Nephron (organoid): Measurements from ENCODE around the gene ANAPC5.

ENCODE experiments used
- H3K27ac Mint-ChIP-seq, 3 experiments: 2 replicates each; pipeline ENCODE4 v1.8.0; 2020; ENCODE audit warnings: mixed read lengths in 3 of 3, mild to moderate bottlenecking in 2 of 3, moderate library complexity in 1 of 3
- H3K27me3 Mint-ChIP-seq: 2 replicates; pipeline ENCODE4 v1.8.0; 2021; ENCODE audit warnings: low read depth, mild to moderate bottlenecking, moderate library complexity, mixed read lengths
- H3K36me3 Mint-ChIP-seq: 2 replicates; pipeline ENCODE4 v1.8.0; 2020; ENCODE audit warnings: low read depth, mixed read lengths
- H3K4me1 Mint-ChIP-seq: 2 replicates; pipeline ENCODE4 v1.8.0; 2020; ENCODE audit warnings: mixed read lengths
- H3K4me3 Mint-ChIP-seq, 3 experiments: 2 replicates each; pipeline ENCODE4 v1.8.0; 2020; ENCODE audit warnings: mild to moderate bottlenecking in 3 of 3, mixed read lengths in 3 of 3, moderate library complexity in 2 of 3
- H3K9me3 Mint-ChIP-seq: 2 replicates; pipeline ENCODE4 v1.8.0; 2020; ENCODE audit warnings: mixed read lengths
- TF ChIP-seq, protein P1 (sequence below), 3 experiments: fragments of 200-600 bp; sonication (generic); IDR thresholded peaks; one replicate each; pipeline ENCODE4 v1.5.0; 2021; ENCODE audit warnings: antibody characterized with exemption in 3 of 3; ENCODE audit not compliant: unreplicated experiment in 3 of 3

ANAPC5 gene

DNA sequence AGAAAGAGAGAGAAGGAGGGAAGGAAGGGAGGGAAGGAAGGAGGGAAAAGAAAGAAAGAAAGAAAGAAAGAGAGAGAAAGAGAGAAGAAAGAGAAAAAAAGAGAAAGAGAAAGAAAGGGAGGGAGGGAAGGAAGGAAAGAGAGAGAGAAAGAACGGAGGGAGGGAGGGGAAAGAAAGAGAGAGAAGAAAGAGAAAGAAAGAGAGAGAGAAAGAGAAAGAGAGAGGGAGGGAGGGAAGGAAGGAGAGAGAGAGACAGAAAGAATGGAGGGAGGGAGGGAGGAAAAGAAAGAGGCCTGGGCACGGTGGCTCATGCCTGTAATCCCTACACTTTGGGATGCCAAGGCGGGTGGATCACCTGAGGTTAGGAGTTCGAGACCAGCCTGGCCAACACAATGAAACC lies 5.1 kb upstream of the ANAPC5 start:
- no peaks in the 10 kb centered on the region for H3K9me3 Mint-ChIP-seq
- TF ChIP-seq, protein P1, sequence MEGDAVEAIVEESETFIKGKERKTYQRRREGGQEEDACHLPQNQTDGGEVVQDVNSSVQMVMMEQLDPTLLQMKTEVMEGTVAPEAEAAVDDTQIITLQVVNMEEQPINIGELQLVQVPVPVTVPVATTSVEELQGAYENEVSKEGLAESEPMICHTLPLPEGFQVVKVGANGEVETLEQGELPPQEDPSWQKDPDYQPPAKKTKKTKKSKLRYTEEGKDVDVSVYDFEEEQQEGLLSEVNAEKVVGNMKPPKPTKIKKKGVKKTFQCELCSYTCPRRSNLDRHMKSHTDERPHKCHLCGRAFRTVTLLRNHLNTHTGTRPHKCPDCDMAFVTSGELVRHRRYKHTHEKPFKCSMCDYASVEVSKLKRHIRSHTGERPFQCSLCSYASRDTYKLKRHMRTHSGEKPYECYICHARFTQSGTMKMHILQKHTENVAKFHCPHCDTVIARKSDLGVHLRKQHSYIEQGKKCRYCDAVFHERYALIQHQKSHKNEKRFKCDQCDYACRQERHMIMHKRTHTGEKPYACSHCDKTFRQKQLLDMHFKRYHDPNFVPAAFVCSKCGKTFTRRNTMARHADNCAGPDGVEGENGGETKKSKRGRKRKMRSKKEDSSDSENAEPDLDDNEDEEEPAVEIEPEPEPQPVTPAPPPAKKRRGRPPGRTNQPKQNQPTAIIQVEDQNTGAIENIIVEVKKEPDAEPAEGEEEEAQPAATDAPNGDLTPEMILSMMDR (IDR thresholded peaks at IDR 0.05; ENCODE audit: unreplicated experiment in 3 of 3), result no peak
- no peak overlapping the region for H3K4me3 Mint-ChIP-seq
- H3K4me1 Mint-ChIP-seq, result peaks cover 5% of the 10 kb centered on the region
- H3K27ac Mint-ChIP-seq, result no peak overlapping the region
- H3K27me3 Mint-ChIP-seq, result peaks cover 3% of the 10 kb centered on the region
- no peaks in the 10 kb centered on the region for H3K36me3 Mint-ChIP-seq

DNA sequence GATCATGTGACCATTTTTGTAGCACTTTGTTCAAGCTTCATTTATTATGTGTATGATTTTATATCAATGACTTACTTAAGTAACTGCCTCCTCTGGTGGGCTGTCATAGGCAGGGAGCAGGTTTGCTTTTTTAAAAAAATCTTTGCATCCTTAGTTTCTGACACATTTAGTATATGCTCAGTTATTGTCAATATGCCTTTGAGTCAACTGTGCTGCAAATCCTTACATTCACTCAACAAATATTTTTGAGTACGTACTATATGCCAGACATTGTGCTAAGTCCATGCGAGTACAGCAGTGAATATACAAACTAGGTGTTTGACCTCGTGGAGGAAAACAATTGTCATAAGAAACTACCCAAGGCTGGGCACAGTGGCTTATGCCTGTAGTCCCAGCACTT lies 4.4 kb upstream of the ANAPC5 start:
- Mint-ChIP-seq H3K27ac (no peak overlapping the region), H3K9me3 (no peaks in the 10 kb centered on the region), H3K4me3 (no peak overlapping the region), H3K27me3 (peaks cover 3% of the 10 kb centered on the region), H3K36me3 (no peaks in the 10 kb centered on the region), H3K4me1 (peaks cover 8% of the 10 kb centered on the region)
- TF ChIP-seq, protein P1 (IDR thresholded peaks at IDR 0.05; ENCODE audit: unreplicated experiment in 3 of 3), result no peak

DNA sequence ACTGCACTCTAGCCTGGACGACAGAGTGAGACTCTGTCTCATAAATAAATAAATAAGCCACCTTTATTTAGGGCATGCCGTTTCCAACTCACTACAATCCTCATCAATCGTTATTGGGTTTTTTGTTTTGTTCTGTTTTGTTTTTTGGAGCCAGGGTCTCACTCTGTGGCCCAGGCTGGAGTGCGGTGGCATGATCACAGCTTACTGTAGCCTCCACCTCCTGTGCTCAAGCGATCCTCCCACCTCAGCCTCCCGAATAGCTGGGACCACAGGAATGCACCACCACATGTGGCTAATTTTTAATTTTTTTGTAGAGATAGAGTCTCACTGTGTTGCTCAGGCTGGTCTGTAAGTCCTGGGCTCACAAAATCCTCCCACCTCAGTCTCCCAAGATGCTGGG lies 3.6 kb upstream of the ANAPC5 start:
- peaks cover 10% of the 10 kb centered on the region for H3K4me1 Mint-ChIP-seq
- no peaks in the 10 kb centered on the region for H3K36me3 Mint-ChIP-seq
- TF ChIP-seq, protein P1 (IDR thresholded peaks at IDR 0.05; ENCODE audit: unreplicated experiment in 3 of 3), result no peak
- H3K9me3 Mint-ChIP-seq, result no peaks in the 10 kb centered on the region
- H3K27ac Mint-ChIP-seq, result no peak overlapping the region
- H3K4me3 Mint-ChIP-seq, result no peak overlapping the region
- peaks cover 3% of the 10 kb centered on the region for H3K27me3 Mint-ChIP-seq

DNA sequence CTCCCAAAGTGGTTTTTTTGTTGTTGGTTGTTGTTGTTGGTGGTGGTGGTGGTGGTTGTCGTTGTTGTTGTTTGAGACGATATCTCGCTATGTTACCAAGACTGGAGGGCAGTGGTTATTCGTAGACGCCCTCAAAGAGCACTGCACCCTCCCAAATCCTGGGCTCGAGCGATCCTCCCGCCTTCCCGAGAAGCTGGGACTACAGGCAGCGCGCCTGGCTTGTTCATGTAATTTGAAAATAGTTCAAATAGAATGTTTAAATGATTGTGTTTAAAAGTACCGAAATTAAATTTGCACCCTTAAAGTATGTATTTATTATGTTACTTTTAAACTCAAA lies 439 bp upstream of the ANAPC5 start:
- no peaks in the 10 kb centered on the region for H3K9me3 Mint-ChIP-seq
- H3K36me3 Mint-ChIP-seq, result no peaks in the 10 kb centered on the region
- no peaks in the 10 kb centered on the region for H3K27me3 Mint-ChIP-seq

DNA sequence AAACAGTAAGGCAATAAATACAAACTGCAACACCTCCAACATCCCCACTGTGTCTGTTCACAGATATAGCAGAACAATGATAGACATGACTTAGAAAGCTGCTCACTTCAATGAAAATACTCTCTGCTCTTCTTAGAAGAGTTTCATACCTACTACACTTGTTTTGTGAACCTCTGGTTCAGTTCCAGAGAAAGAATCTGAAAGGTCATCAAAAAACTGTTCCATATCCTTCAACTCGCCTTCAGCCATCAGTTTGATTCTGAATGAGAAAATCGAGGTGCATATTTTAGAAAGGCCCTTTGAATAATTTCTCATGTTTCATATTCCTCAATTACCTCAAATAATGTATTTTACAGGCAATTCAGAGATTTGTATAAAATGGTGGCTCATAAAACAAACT lies 5.5 kb downstream of the ANAPC5 start:
- Mint-ChIP-seq H3K4me3 (no peak overlapping the region), H3K27ac (no peak overlapping the region), H3K36me3 (peaks cover 40% of the 10 kb centered on the region), H3K9me3 (no peaks in the 10 kb centered on the region), H3K4me1 (peaks cover 8% of the 10 kb centered on the region), H3K27me3 (no peaks in the 10 kb centered on the region)
- TF ChIP-seq, protein P1 (IDR thresholded peaks at IDR 0.05; ENCODE audit: unreplicated experiment in 3 of 3), result no peak

More for the DNA sequence above, 439 bp upstream of the ANAPC5 start:
- Mint-ChIP-seq H3K4me3 (peak overlapping the region; percentile 90 to 95 (median 91)), H3K27ac (peak overlapping the region; percentile 95 to 99 (median 98)), H3K4me1 (peaks cover 15% of the 10 kb centered on the region)
- TF ChIP-seq, protein P1 (IDR thresholded peaks at IDR 0.05; ENCODE audit: unreplicated experiment in 3 of 3), result no peak

DNA sequence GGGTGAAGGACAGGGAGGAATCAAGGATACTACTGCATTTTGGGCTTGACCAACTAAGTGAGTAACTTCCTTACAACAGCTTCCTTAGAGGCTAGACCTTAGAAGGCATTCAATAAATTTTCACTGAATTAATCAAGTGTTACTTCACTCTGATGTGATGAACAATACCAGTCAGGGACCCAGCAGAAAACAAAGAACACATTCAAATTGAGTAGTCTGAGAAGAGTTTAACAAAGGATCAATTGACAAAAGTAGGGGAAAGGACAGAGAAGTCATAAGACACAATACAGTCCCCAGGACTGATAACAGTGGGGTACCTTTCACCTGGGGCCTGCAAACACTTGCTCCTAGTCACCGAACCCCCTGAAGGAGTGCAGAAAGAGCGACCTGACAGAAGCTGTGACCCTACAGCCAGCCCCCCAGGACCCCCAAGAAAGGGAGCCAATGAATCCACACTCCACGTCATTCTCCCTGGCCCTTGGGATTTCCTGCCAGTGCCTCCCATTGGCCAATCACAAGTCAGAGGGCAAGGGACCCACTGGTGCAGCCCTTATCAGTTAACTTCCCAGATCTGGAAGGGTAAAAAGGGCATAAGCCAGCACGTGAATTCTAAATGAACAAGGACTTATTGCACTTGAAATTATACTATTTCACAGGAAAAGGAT lies 6.9 kb downstream of the ANAPC5 start:
- H3K27me3 Mint-ChIP-seq, result no peaks in the 10 kb centered on the region
- no peaks in the 10 kb centered on the region for H3K9me3 Mint-ChIP-seq
- H3K4me3 Mint-ChIP-seq, result no peak overlapping the region
- H3K36me3 Mint-ChIP-seq, result peaks cover 47% of the 10 kb centered on the region
- H3K27ac Mint-ChIP-seq, result no peak overlapping the region
- H3K4me1 Mint-ChIP-seq, result no peaks in the 10 kb centered on the region
- TF ChIP-seq, protein P1 (IDR thresholded peaks at IDR 0.05; ENCODE audit: unreplicated experiment in 3 of 3), result no peak
